GM18519 (cell line): ENCODE data around the gene NR3C2.
"Not testable (repeated sequence)": the region's sequence is repeated elsewhere in the genome, so short reads cannot be mapped to it uniquely, and the experiment has no call there.

ENCODE experiments used
- ATAC-seq: cut with Tn5 transposase; IDR thresholded peaks from one replicate; pipeline ENCODE4 v1.9.1; 2021; ENCODE audit warnings: mild to moderate bottlenecking, moderate library complexity; ENCODE audit not compliant: unreplicated experiment, low FRiP score

NR3C2 gene

DNA sequence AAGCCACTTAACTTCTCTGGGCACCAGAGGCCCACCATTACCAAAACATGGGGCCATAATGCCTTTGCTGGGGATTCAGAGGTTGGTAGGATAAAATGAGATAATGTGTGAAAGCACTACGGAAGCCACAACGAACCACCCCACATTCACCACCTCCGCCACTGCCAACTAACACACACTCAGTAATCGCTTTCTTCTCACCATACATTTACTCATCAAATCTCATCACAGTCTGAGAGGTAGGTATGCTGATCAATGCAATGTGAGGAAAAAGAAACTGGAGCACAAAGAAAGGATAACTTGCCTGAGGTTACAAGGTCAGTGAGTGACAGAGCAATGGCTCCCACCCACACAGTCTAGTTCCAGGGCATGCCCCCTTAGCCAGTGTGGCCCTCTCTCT is 257.3 kb downstream of the NR3C2 start:
- no peak for ATAC-seq

DNA sequence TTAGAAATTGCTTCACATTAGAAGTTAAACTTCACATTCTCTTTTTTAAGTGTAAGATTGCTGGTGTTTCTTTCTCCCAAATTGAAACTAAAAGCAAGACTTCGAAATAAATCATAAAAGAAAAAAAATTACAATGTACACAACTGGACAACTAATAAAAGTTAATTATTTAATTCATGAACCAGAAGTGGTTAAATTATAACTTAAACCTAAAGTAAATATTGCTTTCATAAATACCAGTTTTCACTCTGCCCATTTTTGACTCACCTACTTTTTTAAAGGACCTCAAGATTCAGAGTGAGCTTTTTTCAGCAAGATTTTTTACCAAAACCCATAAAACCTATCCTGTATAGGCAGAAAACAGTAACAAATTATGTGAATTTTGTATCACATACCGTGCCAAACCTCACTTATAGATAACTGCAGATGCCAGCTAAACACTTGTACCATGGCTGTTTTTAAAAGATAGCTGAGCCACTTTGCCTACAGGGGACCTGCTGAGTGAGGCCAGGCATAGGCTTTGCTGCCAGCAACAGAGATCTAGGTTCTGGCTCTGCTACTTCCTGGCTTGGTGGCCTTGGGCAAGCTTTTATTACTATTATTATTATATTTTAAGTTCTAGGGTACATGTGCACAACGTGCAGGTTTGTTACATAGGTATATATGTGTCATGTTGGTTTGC is 259.8 kb downstream of the NR3C2 start:
- ATAC-seq = no peak

DNA sequence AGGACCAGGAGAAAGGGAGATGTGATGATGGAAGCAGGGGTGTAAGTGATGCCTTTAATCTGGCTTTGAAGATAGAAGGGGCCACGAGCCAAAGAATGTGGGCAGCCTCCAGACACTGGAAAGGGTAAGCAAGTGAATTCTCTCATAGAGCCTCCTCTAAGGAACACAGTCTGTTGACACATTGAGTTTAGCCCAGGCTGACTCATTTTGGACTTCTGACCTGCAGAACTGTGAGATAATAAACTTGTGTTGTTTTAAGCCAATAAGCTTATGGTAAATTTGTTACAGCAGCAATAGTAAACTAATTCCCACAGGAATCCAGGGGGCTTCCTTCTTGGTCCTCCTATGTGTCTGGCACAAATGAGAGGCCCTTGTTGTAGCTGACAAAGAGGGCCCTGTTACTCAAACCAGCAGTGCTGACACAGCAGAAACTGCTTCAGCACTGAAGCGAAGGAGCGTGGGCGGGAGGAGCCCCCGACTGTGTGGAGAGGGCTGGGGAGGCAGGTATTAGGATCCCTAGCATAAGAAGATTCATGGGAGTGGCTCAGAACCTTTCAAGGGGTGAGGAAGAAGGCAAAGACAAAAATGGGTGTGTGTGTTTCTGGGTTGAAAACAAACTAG is 268.7 kb downstream of the NR3C2 start:
- ATAC-seq = no peak

DNA sequence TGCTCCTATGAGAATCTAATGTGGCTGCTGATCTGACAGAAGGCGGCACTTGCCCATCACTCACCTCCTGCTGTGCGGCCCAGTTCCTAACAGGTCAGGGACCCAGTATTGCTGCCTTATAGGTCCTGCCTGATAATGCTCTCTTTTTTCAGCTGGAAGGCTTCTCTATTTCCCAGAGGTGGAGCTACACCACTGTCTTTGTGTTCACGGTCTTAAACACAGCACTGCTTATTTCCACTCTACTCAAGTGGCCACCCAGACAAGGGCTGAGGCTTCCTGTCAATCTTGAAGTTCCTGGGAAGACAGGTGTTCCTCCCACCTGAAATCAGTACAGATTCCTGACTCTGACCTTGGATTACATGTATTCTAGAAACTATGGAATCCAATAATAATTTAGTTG is 270.6 kb downstream of the NR3C2 start:
- ATAC-seq = no peak

DNA sequence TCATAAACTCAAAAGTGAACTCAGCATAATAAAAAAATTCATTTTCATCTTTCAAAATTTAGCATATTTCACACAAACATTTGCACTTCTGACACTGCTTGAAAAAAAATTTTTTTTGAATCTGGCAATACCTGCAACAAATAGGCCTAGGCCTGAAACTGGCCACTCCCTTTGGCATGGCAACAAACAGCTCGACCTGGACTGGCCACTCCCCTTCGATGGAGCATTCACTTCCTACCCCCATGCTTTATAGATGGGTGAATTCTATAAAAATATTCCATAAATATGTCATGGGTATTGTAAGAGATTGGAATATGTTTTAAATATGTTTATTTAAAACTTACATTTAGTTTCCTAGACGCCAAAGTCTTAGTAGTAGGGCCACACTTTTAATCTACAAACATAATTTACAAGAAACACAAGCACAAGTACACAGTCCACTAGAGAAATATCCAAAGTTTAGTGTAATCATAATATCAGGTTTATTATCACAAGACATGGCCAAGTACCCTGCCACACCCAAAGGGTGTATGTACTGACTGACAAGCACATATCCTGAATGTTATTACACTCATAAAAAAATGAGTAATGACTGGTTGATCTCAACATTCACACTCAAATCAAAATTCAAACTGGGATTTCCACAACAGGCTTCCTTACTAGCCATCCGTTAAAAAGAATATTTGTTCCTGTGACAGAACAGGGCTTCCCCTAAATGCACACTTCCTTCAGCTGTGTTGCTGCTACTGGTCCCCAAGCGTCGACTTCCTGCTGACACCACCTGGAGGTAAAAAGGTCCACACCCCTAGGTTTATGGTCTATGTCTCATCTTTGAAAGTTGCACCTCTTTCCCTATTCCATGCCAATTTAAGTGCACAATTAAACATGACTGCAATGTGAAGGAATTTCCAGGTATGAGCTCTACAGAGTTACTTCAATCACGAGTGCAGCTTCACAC is 271.5 kb downstream of the NR3C2 start:
- no peak for ATAC-seq

DNA sequence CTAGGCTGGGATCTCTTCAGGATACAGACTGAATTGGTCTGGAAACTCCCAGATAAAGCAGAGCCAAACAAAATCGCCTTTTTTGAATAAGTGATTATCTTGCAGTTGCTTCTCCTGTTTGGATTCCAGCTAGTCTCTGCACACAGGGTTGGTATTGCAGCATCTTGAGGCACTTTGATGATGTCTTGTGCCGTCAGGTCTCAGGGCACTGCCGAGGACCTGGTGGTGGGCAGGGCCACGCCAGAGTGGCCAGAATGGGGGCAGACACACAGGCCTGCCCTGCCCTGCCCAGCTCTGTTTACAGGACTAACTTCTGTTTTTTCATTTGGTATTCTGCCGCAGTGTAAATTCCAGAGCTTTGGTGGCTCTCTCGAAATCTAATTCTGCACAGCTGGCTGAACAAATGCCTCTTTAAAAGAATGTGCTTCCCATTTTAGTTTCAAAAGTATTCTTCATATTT is 276.1 kb downstream of the NR3C2 start:
- ATAC-seq = no peak

DNA sequence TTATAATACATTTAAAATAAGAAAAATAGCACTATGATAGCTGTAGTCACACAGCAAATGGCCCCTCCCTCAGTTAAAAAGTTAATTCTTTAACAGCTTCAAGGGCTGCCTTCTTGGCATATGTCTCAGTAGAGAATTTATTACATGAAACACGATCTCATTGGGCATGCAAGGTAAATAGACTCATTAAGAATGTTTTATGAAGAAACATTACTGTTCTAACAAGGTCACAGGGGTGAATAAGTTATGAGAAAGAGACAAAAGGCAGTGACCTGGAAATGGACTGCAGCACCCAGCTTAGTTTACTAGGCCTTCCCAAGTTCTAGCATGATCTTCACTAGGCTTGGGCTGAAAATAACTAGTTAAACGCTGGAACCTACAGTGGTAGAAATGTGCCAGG is 277.7 kb downstream of the NR3C2 start:
- no peak for ATAC-seq

DNA sequence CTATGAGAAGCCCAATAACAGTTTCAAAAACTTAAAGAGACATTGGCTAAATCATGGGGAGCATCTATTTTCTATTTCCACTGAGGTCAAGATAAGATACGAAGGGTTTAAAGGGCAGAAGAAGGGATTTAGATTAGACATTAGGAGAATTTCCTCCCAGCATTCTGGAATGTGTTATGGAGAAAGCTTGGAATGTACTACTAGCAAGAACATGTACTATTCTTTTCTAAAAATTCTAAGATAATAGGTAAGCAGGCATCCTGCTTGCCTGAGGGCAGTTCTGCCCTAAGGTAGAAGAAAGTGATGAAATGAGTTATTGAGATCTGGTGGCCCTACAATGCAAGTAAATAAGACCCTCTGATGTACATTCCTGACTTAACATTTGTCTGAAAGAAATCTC is 279.2 kb downstream of the NR3C2 start:
- no peak for ATAC-seq

DNA sequence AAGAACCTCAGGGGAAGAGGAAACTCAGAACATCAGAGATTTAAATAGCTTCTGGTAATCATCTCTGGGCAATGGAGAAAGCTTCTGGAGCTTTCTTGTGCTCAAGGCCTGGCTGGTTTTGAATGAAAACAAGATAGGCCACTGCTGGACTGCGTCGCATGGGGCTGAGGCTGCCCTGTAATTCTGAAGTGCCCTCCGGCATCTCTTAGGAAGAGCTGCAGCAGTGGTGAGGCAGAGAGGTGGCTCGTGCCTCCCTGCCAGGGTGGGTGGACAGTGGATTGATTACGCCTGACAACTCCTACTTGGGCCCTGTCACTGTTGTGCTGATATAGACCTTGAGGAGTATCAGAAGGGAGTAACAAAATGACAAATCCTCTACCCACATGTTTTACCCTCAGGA is 279.7 kb downstream of the NR3C2 start:
- no peak for ATAC-seq

DNA sequence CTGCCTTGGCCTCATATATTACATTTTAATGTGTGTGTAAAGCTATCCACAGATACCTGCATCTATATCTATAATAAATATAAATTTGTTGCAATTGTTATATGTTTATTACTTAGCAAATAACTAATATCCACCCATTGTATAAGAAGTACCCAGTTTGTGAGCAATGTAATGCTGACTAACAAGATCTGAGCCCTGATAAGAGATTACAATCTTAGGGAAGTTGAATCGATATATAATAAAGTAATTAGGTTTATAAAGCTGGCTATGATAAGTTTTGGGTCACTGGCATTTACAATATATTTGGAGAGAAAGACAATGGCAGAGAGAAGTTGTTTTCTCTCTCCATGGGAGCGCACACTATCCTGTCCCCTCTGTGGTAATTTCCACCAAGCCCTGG is 280.6 kb downstream of the NR3C2 start:
- no peak for ATAC-seq

DNA sequence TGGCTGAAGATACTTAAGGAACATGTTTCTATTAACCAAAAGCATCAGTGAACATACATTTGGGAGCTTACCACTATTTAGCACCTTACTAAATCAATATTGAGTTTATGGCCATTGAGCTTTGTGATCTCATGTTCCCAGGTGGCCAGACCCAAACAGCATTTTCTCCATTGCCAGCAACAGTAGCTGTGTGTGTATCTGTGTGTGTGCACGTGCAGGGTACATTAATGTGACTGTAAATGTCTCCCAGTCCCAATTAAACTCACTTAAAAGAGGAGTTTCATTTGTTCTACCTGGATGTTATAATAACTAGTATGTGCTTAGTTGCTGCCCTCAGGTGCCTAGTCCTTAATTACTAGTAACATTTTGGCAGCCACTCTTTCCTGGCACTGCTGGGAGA is 282.4 kb downstream of the NR3C2 start:
- no peak for ATAC-seq

DNA sequence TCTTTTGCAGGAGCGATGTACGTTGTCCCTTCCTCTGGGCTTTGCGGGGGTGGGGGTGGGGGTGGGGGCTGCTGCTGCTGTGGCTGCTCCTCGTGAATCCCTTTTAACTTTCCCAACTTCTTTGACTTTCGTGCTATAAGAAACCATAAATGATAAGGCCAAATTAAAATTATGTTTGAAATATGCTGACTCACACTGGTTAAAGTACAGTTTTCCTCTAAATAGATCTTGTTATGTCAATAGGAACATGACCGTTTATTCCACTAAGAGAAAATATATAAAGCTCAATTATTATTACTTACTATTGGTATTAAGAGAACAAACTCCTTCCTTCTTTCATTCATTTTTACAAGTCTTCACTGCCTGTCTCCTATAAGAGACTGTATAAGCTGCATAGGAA is 287.4 kb downstream of the NR3C2 start:
- no peak for ATAC-seq

DNA sequence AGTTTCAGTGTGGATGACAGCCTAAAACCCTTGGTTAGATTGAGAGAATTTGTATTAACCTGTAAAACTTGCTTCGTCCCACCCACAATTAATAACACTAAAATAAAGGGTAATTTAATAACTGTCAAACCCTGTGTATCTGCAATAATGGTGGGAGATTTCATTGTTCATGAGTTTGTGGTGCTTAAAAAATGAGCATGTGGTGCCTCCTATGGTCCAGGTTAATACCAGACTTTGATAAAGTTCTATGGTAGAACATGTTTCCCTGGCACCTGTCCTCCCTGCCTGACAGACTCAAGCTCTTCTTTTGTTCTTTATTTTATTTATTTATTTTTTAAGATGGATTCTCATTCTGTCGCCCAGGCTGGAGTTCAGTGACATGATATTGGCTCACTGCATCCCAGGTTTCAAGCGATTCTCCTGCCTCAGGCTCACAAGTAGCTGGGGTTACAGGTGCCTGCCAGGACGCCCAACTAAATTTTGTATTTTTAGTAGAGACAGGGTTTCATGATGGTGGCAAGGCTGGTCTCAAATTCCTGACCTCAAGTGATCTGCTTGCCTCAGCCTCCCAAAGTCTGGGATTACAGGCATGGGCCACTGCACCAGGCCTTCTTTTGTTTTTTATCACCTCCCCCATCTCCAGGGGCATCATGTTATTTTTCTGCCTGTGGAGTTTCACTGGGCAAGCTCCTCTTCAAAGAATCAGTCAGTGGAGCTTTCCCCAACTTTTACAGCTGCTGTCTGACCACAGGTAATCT is 289.2 kb downstream of the NR3C2 start:
- no peak for ATAC-seq

DNA sequence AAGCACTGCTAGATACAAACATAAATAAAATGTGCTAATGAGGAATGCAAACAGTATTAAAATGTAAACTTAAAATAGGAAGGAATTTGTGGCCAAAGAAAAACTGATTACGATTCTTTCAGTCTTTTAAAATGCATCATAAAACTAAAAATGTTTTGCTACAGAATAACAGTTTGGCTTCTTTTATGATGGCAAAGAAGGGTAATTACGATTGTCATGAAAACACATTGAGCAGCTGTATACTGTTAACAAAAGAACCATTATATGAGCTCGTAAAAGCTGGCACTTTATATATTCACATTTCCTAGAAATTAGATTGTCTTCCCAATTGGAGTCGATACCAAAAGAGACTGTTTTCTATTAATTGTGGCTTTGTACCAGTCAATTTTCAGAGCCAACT is 290.4 kb downstream of the NR3C2 start:
- no peak for ATAC-seq

DNA sequence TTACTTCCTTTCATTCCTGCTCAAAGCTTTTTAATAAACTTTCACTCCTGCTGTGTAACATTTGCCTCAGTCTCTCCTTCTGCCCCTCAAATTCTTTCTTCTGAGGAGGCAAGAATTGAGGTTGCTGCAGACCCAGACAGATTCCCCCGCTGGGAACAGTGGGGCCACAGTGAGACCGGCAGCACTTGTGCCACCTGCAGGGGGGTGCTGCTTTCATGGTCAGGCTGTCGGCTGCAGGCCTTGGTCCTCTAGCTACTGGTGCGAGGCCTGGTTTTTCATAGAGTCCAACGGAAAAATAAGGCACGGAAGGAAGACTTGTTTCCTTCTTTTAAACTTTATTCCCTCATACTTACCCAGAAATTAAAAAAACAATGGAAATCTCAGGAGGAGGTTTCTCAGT is 296.7 kb downstream of the NR3C2 start:
- ATAC-seq = no peak

DNA sequence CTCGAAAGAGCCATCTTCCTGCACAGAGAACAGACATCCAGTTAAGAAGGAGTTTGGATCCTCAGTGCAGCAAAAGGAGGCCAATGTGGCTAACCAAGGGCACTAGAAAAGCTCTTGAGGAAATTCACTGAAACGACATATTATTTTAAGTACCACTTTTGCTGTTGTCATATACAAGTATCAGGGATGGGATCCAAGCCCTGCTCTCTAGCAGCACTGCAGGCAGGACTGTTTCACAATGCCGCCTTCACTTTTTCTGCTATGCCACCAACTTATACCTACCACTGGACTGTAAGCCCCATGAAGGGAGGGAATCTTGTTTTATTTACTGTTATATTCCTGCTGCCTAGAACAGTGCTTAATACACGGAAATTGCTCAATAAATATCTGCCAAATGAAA is 299.0 kb downstream of the NR3C2 start:
- no peak for ATAC-seq

DNA sequence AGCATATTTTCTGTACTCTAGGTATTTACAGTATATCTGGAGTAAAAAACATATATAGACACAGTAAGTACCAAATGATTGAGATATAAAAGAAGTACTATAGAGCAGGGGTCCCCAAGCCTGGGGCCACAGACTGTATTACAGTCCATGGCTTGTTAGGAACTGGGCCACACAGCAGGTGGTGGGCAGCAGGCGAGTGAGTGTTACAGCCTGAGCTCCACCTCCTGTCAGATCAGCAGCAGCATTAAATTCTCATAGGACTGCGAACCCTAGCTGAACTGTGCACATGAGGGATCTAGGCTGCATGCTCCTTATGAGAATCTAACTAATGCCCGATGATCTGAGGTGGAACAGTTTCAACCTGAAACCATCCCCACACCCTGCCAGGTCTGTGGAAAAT is 300.7 kb downstream of the NR3C2 start:
- no peak for ATAC-seq

DNA sequence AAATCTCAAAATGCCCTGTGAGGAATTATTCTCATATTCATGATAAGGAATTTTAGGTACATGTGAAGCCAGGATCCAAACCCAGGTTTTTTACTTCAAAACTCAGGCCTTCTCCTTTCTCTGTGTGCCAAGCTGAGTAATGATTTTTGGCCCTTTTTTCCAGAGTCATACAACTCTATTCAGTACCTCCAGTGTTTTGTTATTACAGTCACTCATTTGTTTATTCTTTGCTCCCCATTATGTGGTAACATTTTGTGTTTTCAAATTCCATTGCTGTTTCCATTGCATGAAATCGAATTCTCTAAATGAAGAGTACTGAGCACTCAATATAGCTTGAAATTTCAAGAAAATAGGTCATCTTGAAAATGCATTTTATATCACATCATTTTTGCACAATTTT is 315.4 kb downstream of the NR3C2 start:
- no peak for ATAC-seq

DNA sequence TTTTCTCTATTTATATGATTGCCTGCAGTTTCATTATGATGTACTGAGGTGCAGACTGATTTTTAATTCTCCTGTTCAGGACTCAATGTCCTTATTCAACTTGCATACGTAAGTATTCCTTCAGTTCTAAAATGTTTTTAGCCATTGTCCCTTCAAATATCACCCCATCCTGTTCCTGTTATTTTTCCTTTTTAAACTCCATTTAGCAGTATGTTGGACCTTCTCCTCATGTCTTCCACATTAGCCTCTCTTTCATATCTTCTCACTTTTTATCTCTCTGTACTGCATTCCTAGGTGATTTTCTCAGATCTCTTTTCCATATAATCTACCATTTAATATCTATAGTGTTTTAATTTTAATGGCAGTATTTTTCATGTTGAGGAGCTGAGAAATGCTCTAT is 317.7 kb downstream of the NR3C2 start:
- ATAC-seq = no peak

DNA sequence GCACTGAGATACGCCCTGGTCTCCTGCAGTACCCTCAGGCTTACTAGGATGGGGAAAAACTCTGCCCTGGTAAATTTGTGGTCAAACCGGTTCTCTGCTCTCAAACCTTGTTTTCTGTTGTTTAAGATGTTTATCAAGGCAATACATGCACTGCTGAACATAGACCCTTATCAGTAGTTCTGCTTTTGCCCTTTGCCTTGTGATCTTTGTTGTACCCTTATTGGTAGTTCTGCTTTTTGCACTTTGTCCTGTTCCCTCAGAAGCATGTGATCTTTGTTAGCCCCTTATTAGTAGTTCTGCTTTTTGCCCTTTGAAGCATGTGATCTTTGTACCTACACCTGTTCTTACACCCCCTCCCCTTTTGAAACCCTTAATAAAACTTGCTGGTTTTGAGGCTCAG is 319.1 kb downstream of the NR3C2 start:
- ATAC-seq = not testable (repeated sequence)

DNA sequence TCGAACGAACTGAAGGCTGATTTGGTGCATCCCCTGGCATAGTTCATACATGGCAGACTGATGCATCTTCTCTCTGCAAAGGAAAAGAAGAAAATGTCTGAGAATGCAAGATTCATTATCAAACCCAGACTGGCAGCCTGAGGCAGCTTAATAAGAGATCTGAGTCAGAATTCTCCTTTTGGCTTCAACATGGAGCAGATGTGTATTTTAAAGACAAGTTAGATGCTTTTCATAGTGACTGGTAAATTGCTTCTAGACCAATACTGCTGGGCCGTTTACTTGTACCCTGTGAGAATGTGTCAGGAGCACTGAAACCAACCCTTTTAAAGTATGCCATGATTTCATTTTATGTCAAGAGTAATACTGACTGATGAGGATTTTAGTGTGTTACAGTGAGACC is 322.0 kb downstream of the NR3C2 start:
- ATAC-seq = no peak
